ENCODE data around the gene WDR48. TPM values are rescaled to one million over a fixed set of nuclear protein-coding genes. Genes with fewer than 3 reads are reported as not detected.

The WDR48 gene
- total and polyA plus RNA-seq, 2 experiments from 2014 or later = 27.2 to 54.3 TPM

DNA sequence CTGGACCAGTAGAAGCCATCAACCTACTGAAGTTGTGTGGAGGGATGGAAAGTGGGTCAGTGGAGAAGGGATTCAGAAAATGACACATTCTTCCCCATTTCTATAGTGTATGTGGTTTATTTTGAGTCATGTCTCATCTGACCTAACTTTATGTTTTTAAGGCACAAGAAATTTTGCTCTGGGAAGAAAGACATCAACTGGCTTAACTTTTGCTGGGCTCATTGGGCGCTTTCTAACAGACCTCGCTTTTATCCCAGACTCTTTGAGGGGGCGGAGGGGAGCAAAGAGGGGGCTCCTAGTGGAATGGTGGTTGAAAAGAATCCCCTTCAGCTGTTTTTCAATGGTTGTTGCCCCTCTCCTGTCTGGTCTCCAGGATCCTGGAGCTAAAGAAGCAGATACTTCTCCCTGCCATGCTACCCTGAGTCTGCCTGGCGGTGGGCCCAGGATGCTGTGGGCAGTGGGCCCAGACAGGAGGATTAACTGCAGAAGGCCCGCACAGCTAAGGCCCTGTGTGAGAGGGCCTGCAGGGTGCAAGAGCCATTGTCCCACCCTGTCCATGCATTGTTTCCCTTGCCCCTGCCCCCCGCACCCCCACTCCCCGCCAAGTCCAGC, 87.1 kb downstream of the WDR48 start (continued):
- TF ChIP-seq, protein P1, sequence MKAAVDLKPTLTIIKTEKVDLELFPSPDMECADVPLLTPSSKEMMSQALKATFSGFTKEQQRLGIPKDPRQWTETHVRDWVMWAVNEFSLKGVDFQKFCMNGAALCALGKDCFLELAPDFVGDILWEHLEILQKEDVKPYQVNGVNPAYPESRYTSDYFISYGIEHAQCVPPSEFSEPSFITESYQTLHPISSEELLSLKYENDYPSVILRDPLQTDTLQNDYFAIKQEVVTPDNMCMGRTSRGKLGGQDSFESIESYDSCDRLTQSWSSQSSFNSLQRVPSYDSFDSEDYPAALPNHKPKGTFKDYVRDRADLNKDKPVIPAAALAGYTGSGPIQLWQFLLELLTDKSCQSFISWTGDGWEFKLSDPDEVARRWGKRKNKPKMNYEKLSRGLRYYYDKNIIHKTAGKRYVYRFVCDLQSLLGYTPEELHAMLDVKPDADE (IDR thresholded peaks at IDR 0.05) = no peak
- TF ChIP-seq NANOG (IDR thresholded peaks at IDR 0.05; ENCODE audit: borderline replicate concordance) = no peak
- no peak for TF ChIP-seq ZNF114 (CRISPR knock-in tag; IDR thresholded peaks at IDR 0.05)
- TF ChIP-seq CREB1 (CRISPR knock-in tag; IDR thresholded peaks at IDR 0.05; ENCODE audit: low read depth) = no peak
- TF ChIP-seq, protein P2, sequence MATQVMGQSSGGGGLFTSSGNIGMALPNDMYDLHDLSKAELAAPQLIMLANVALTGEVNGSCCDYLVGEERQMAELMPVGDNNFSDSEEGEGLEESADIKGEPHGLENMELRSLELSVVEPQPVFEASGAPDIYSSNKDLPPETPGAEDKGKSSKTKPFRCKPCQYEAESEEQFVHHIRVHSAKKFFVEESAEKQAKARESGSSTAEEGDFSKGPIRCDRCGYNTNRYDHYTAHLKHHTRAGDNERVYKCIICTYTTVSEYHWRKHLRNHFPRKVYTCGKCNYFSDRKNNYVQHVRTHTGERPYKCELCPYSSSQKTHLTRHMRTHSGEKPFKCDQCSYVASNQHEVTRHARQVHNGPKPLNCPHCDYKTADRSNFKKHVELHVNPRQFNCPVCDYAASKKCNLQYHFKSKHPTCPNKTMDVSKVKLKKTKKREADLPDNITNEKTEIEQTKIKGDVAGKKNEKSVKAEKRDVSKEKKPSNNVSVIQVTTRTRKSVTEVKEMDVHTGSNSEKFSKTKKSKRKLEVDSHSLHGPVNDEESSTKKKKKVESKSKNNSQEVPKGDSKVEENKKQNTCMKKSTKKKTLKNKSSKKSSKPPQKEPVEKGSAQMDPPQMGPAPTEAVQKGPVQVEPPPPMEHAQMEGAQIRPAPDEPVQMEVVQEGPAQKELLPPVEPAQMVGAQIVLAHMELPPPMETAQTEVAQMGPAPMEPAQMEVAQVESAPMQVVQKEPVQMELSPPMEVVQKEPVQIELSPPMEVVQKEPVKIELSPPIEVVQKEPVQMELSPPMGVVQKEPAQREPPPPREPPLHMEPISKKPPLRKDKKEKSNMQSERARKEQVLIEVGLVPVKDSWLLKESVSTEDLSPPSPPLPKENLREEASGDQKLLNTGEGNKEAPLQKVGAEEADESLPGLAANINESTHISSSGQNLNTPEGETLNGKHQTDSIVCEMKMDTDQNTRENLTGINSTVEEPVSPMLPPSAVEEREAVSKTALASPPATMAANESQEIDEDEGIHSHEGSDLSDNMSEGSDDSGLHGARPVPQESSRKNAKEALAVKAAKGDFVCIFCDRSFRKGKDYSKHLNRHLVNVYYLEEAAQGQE (IDR thresholded peaks at IDR 0.05; ENCODE audit: unreplicated experiment) = no peak

DNA sequence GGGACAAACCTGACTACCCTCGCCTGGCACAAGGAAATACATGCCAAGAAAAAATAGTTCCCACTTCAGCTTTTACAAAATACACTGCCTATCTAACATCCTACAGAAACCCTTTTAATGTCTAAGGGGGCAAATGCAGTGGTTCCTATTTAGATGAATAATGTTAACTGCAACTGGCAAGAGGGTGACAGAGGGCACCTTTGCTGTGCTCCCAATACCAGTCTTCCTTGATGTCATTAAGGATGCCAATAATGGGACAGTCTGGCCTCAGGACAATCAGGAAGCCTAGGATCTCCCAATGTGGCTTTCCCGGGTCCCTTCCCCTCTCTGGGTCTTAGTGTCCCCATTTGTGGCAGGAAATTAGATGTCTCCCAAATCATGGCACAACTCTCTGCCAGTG, 87.6 kb downstream of the WDR48 start:
- Histone ChIP-seq H3K4me1 (ENCODE audit: insufficient read depth) (no peaks in the 10 kb centered on the region), H3K36me3 (ENCODE audit: insufficient read depth) (peaks cover 5% of the 10 kb centered on the region; the same call in 1 of the 2 replicates), H3K4me2 (no peak overlapping the region), H2AFZ (no peak overlapping the region), H3K4me3 (no peak overlapping the region), H3K9me2 (ENCODE audit: insufficient read depth) (no peaks in the 10 kb centered on the region), H3K27ac (ENCODE audit: low read depth) (no peak overlapping the region), H3F3A (replicated peaks; ENCODE audit: low read depth) (no peaks in the 10 kb centered on the region), H4K20me1 (replicated peaks; ENCODE audit: insufficient read depth) (no peaks in the 10 kb centered on the region; the same call in 1 of the 2 replicates), H3K27me3 (ENCODE audit: insufficient read depth) (no peaks in the 10 kb centered on the region), H3K79me2 (replicated peaks; ENCODE audit: insufficient read depth) (no peaks in the 10 kb centered on the region)
- H3K27me3 Mint-ChIP-seq (ENCODE audit: insufficient read depth, low read depth, poor library complexity) = peaks cover 7% of the 10 kb centered on the region
- H3K4me3 Mint-ChIP-seq = no peak overlapping the region
- no peaks in the 10 kb centered on the region for H3K9me3 Mint-ChIP-seq
- ATAC-seq (no peak), DNase-seq (ENCODE audit: low spot score) (no peak)
- H3K36me3 Mint-ChIP-seq (ENCODE audit: low read depth) = peaks cover 21% of the 10 kb centered on the region
- no peak overlapping the region for H3K27ac Mint-ChIP-seq
- H3K4me1 Mint-ChIP-seq = peaks cover 4% of the 10 kb centered on the region; the same call in 2 of the 3 replicates
- TF ChIP-seq CREB1 (CRISPR knock-in tag; IDR thresholded peaks at IDR 0.05; ENCODE audit: low read depth) (no peak), EZH2 (IDR thresholded peaks at IDR 0.05; ENCODE audit: low read depth, unreplicated experiment) (no peak), ZNF114 (CRISPR knock-in tag; IDR thresholded peaks at IDR 0.05) (no peak), ZNF331 (CRISPR knock-in tag; IDR thresholded peaks at IDR 0.05; ENCODE audit: low read depth) (no peak)
- TF ChIP-seq, protein P3, sequence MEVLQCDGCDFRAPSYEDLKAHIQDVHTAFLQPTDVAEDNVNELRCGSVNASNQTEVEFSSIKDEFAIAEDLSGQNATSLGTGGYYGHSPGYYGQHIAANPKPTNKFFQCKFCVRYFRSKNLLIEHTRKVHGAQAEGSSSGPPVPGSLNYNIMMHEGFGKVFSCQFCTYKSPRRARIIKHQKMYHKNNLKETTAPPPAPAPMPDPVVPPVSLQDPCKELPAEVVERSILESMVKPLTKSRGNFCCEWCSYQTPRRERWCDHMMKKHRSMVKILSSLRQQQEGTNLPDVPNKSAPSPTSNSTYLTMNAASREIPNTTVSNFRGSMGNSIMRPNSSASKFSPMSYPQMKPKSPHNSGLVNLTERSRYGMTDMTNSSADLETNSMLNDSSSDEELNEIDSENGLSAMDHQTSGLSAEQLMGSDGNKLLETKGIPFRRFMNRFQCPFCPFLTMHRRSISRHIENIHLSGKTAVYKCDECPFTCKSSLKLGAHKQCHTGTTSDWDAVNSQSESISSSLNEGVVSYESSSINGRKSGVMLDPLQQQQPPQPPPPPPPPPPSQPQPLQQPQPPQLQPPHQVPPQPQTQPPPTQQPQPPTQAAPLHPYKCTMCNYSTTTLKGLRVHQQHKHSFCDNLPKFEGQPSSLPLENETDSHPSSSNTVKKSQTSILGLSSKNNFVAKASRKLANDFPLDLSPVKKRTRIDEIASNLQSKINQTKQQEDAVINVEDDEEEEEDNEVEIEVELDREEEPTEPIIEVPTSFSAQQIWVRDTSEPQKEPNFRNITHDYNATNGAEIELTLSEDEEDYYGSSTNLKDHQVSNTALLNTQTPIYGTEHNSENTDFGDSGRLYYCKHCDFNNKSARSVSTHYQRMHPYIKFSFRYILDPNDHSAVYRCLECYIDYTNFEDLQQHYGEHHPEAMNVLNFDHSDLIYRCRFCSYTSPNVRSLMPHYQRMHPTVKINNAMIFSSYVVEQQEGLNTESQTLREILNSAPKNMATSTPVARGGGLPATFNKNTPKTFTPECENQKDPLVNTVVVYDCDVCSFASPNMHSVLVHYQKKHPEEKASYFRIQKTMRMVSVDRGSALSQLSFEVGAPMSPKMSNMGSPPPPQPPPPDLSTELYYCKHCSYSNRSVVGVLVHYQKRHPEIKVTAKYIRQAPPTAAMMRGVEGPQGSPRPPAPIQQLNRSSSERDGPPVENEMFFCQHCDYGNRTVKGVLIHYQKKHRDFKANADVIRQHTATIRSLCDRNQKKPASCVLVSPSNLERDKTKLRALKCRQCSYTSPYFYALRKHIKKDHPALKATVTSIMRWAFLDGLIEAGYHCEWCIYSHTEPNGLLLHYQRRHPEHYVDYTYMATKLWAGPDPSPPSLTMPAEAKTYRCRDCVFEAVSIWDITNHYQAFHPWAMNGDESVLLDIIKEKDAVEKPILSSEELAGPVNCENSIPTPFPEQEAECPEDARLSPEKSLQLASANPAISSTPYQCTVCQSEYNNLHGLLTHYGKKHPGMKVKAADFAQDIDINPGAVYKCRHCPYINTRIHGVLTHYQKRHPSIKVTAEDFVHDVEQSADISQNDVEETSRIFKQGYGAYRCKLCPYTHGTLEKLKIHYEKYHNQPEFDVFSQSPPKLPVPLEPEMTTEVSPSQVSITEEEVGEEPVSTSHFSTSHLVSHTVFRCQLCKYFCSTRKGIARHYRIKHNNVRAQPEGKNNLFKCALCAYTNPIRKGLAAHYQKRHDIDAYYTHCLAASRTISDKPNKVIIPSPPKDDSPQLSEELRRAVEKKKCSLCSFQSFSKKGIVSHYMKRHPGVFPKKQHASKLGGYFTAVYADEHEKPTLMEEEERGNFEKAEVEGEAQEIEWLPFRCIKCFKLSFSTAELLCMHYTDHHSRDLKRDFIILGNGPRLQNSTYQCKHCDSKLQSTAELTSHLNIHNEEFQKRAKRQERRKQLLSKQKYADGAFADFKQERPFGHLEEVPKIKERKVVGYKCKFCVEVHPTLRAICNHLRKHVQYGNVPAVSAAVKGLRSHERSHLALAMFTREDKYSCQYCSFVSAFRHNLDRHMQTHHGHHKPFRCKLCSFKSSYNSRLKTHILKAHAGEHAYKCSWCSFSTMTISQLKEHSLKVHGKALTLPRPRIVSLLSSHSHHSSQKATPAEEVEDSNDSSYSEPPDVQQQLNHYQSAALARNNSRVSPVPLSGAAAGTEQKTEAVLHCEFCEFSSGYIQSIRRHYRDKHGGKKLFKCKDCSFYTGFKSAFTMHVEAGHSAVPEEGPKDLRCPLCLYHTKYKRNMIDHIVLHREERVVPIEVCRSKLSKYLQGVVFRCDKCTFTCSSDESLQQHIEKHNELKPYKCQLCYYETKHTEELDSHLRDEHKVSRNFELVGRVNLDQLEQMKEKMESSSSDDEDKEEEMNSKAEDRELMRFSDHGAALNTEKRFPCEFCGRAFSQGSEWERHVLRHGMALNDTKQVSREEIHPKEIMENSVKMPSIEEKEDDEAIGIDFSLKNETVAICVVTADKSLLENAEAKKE (CRISPR knock-in tag; IDR thresholded peaks at IDR 0.05) = no peak
- TF ChIP-seq, protein P4, sequence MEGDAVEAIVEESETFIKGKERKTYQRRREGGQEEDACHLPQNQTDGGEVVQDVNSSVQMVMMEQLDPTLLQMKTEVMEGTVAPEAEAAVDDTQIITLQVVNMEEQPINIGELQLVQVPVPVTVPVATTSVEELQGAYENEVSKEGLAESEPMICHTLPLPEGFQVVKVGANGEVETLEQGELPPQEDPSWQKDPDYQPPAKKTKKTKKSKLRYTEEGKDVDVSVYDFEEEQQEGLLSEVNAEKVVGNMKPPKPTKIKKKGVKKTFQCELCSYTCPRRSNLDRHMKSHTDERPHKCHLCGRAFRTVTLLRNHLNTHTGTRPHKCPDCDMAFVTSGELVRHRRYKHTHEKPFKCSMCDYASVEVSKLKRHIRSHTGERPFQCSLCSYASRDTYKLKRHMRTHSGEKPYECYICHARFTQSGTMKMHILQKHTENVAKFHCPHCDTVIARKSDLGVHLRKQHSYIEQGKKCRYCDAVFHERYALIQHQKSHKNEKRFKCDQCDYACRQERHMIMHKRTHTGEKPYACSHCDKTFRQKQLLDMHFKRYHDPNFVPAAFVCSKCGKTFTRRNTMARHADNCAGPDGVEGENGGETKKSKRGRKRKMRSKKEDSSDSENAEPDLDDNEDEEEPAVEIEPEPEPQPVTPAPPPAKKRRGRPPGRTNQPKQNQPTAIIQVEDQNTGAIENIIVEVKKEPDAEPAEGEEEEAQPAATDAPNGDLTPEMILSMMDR (conservative IDR thresholded peaks at IDR 0.05; ENCODE audit: low read depth in 2 of 2) = no peak

Data from GM23338 (cell line).